ENCODE data around the gene PNMT. TPM values are rescaled to one million over a fixed set of nuclear protein-coding genes. Genes with fewer than 3 reads are reported as not detected.

The PNMT gene
- total RNA-seq, 1 donor from 2014 or later: 5.1 TPM

GRCh38 chr17:39658760-39659159 is 9.5 kb upstream of the PNMT start:
- H3K9me3 ChIP-seq: no peaks in the 10 kb centered on the region
- no peak overlapping the region for H3K27ac ChIP-seq
- no peak overlapping the region for H3K4me3 ChIP-seq
- TF ChIP-seq CTCF (IDR thresholded peaks at IDR 0.05): no peak
- peaks cover 2 to 11% of the 10 kb centered on the region in 2 donors for H3K4me1 ChIP-seq
- intact Hi-C loops (cut with DNase I): no loop called here
- peaks cover 34 to 38% of the 10 kb centered on the region in 2 donors for H3K36me3 ChIP-seq
- DNase-seq (ENCODE audit: low spot score in 2 of 2): no peak
- no peaks in the 10 kb centered on the region for H3K27me3 ChIP-seq

DNA sequence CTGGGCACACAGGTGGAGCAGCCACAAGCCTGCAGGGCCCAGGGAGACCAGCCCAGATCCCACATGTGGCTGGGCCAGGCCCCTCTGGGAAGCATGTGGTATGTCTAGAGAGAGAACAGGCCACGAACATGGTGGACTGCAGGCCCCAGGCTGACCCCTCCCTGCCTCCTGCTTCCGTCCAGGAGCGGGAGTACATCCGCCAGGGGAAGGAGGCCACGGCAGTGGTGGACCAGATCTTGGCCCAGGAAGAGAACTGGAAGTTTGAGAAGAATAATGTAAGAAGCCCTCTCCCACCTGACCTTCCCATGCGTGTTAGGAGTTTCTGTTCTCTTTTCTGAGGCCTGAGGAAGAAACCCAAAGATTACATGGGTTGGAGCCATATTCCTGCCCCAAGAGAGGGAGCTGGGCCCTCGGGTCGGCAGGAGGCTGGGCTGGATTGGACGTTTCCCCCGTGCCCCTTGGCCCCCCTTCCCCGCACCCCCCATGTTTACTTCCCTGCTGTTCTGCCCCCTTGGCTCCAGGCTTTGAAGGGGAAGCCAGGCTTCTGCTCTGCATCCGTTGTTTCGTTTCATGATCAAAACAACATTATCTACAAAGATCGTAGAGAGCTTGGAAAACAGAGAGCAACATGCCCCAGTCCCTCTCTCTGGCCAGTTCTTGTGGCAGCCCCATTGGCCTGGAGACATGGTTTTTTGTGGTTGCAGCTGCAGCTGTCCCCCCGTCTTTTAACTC is 8.8 kb upstream of the PNMT start:
- Histone ChIP-seq H3K9me3 (no peaks in the 10 kb centered on the region), H3K27ac (no peak overlapping the region), H3K4me3 (no peak overlapping the region), H3K4me1 (peaks cover 4 to 16% of the 10 kb centered on the region in 2 donors), H3K27me3 (no peaks in the 10 kb centered on the region), H3K36me3 (peaks cover 34 to 38% of the 10 kb centered on the region in 2 donors)
- no peak for TF ChIP-seq CTCF (IDR thresholded peaks at IDR 0.05)
- intact Hi-C loops (cut with DNase I): no loop called here
- no peak for DNase-seq (ENCODE audit: low spot score in 2 of 2)

DNA sequence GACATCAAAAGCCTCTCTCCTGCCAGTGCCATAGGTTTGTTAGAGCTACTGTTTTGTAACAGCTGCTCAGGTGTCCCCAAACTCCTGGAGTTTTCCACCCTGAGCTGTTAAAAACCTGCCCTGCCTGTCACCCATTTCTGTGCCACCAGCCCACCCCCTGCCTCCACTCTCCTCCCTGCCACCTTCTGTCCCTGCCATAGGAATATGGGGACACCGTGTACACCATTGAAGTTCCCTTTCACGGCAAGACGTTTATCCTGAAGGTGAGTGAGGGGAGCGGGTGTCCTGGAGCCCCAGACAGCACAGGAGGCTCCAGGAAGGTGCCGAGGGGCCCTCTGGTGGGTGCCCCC is 8.3 kb upstream of the PNMT start:
- peaks cover 34 to 38% of the 10 kb centered on the region in 2 donors for H3K36me3 ChIP-seq
- H3K4me1 ChIP-seq: peaks cover 9 to 21% of the 10 kb centered on the region in 2 donors
- H3K27me3 ChIP-seq: no peaks in the 10 kb centered on the region
- no peak overlapping the region for H3K4me3 ChIP-seq
- no peak for TF ChIP-seq CTCF (IDR thresholded peaks at IDR 0.05)
- intact Hi-C loops (cut with DNase I): no loop called here
- H3K9me3 ChIP-seq: no peaks in the 10 kb centered on the region
- DNase-seq (ENCODE audit: low spot score in 2 of 2): no peak
- H3K27ac ChIP-seq: no peak overlapping the region

DNA sequence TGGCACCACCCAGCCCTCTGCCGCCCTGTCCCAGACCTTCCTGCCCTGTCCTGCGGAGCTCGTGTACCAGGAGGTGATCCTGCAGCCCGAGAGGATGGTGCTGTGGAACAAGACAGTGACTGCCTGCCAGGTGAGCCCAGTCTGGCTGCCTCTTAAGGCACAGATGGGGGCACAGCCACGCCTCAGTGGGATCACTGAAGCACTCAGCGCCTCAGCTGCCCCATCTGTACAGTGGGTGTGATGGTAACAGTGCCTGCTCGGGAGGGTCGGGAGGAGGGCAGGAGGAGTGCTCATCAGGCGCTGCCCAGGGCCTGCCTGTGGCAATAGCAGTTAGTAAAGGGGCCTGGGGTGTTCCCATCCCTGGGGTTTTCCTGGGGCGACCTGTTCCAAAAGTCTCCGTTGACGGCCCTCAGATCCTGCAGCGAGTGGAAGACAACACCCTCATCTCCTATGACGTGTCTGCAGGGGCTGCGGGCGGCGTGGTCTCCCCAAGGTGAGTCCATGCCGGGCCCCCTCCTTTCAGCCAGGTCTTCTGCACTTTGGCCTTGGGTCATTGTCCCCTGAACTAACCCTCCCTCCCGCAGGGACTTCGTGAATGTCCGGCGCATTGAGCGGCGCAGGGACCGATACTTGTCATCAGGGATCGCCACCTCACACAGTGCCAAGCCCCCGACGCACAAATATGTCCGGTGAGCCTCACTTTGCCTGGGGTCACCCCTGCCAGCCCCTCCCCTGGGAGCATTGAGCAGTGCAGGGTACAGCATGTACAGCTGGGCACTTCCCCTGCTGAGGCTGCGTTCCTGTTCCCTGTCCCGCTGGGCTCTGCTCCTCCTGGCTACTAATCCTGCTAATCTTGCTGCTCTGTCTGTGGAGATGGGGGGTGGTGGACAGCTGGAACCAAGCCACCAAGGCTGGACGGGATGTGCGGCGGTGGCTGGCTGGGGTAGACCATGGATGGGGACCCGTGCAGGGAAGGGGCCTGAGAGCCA is 7.6 kb upstream of the PNMT start:
- H3K27me3 ChIP-seq: no peaks in the 10 kb centered on the region
- H3K36me3 ChIP-seq: peaks cover 34 to 38% of the 10 kb centered on the region in 2 donors
- no peak overlapping the region for H3K27ac ChIP-seq
- no peak for TF ChIP-seq CTCF (IDR thresholded peaks at IDR 0.05)
- peaks cover 15 to 28% of the 10 kb centered on the region in 2 donors for H3K4me1 ChIP-seq
- no peak for DNase-seq (ENCODE audit: low spot score in 2 of 2)
- no peak overlapping the region for H3K4me3 ChIP-seq
- H3K9me3 ChIP-seq: no peaks in the 10 kb centered on the region
- intact Hi-C loops (cut with DNase I): no loop called here

GRCh38 chr17:39661744-39662541 is 6.3 kb upstream of the PNMT start:
- H3K27ac ChIP-seq: no peak overlapping the region
- peaks cover 15 to 41% of the 10 kb centered on the region in 2 donors for H3K4me1 ChIP-seq
- H3K4me3 ChIP-seq: no peak overlapping the region
- H3K27me3 ChIP-seq: no peaks in the 10 kb centered on the region
- H3K9me3 ChIP-seq: no peaks in the 10 kb centered on the region
- H3K36me3 ChIP-seq: peaks cover 31 to 33% of the 10 kb centered on the region in 2 donors
- no peak for TF ChIP-seq CTCF (IDR thresholded peaks at IDR 0.05)
- intact Hi-C loops (cut with DNase I): no loop called here
- DNase-seq (ENCODE audit: low spot score in 2 of 2): no peak
